ENCODE measurements around the gene SPP1. TPM values are rescaled to one million over a fixed set of nuclear protein-coding genes. Genes with fewer than 3 reads are reported as not detected.

SPP1 gene
- total RNA-seq, 1 donor from 2014 or later = 13.5 TPM

- TF ChIP-seq, protein P1, sequence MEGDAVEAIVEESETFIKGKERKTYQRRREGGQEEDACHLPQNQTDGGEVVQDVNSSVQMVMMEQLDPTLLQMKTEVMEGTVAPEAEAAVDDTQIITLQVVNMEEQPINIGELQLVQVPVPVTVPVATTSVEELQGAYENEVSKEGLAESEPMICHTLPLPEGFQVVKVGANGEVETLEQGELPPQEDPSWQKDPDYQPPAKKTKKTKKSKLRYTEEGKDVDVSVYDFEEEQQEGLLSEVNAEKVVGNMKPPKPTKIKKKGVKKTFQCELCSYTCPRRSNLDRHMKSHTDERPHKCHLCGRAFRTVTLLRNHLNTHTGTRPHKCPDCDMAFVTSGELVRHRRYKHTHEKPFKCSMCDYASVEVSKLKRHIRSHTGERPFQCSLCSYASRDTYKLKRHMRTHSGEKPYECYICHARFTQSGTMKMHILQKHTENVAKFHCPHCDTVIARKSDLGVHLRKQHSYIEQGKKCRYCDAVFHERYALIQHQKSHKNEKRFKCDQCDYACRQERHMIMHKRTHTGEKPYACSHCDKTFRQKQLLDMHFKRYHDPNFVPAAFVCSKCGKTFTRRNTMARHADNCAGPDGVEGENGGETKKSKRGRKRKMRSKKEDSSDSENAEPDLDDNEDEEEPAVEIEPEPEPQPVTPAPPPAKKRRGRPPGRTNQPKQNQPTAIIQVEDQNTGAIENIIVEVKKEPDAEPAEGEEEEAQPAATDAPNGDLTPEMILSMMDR (IDR thresholded peaks at IDR 0.05) = no peak
- DNase-seq (ENCODE audit: low spot score) = no peak
- Mint-ChIP-seq H3K9me3 (ENCODE audit: low read depth) (no peaks in the 10 kb centered on the region), H3K36me3 (ENCODE audit: low read depth) (no peaks in the 10 kb centered on the region), H3K27me3 (ENCODE audit: low read depth) (no peaks in the 10 kb centered on the region), H3K4me1 (ENCODE audit: low read depth) (peaks cover 76% of the 10 kb centered on the region), H3K27ac (ENCODE audit: unreplicated experiment) (peak within 1 kb of the TSS; percentile 84), H3K4me3 (ENCODE audit: unreplicated experiment) (peak within 1 kb of the TSS; percentile 81)
Measured at GRCh38 chr4:88007304-88008121, 32.0 kb downstream of the SPP1 start, which contains the start of gene PKD2. PKD2 (plus strand) TSS chr4:88007635; CDS start chr4:88007734, 99 bp downstream.

DNA sequence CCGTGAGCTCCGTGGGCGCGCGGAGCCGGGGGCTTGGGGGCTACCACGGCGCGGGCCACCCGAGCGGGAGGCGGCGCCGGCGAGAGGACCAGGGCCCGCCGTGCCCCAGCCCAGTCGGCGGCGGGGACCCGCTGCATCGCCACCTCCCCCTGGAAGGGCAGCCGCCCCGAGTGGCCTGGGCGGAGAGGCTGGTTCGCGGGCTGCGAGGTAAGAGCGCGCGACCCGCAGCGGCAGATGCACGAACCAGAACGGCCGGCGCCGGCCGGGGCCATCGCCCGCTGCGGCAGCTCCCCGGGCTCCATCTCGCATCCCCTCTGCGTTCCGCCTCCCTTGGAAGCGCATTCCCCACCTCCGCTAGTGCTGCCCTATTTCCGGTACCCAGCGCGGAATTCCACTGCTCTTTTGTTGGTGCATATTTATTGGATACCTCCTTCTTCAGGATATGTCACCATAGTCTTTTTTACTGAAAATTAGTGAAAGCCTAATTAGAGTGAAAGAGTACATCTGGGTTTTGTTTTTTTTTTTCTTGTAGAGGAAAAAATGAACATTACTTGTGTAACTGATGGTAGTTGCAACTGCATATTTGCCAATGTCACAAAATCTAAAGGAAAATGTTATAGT, 32.7 kb downstream of the SPP1 start:
- Mint-ChIP-seq H3K27ac (ENCODE audit: unreplicated experiment) (peak overlapping the region; percentile 84), H3K36me3 (ENCODE audit: low read depth) (no peaks in the 10 kb centered on the region), H3K27me3 (ENCODE audit: low read depth) (no peaks in the 10 kb centered on the region), H3K9me3 (ENCODE audit: low read depth) (no peaks in the 10 kb centered on the region), H3K4me3 (ENCODE audit: unreplicated experiment) (peak overlapping the region; percentile 81), H3K4me1 (ENCODE audit: low read depth) (peaks cover 76% of the 10 kb centered on the region)
- no peak for DNase-seq (ENCODE audit: low spot score)
- TF ChIP-seq, protein P1 (IDR thresholded peaks at IDR 0.05) = no peak

DNA sequence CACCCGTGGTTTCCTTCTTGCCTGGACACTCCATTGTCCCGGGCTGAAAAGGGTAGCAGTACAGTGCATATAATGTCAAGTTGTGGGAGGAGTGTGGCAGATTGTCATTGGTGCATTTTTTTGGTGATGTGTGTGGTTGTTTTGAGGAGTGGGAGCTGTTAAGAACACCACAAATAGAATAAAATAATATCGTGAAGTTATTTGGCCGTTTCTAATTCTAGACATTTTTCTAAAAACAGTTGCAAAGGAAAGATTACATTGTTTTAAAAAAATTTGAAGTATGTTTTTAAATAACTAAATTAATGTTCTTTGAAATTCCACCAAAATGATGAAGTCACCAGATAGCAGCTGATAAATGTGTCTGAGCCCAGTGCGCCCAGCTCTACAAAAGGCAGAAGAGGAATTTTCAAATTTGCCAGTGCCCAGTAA, 33.2 kb downstream of the SPP1 start:
- TF ChIP-seq, protein P1 (IDR thresholded peaks at IDR 0.05) = no peak
- no peaks in the 10 kb centered on the region for H3K27me3 Mint-ChIP-seq (ENCODE audit: low read depth)
- no peak for DNase-seq (ENCODE audit: low spot score)

DNA sequence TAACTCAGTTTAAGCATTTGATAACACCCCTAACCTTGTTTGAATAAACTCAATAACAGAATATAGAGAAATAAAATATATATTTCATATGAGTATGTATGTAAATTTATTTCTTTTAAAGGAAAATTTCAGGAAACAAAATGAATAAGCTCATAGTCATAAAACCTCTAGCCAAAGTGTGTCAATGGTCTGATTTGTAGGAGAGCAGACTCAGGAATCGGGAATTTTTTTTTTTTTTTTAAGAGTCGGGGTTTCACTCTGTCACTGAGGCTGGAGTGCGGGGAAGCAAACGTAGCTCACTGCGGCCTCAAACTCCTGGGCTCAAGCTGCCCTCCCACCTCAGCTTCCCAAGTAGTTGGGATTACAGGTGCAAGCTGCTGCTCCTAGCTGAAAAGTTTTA, 34.4 kb downstream of the SPP1 start:
- H3K9me3 Mint-ChIP-seq (ENCODE audit: low read depth) = no peaks in the 10 kb centered on the region
- H3K36me3 Mint-ChIP-seq (ENCODE audit: low read depth) = no peaks in the 10 kb centered on the region
- no peak overlapping the region for H3K4me3 Mint-ChIP-seq (ENCODE audit: unreplicated experiment)
- TF ChIP-seq, protein P1 (IDR thresholded peaks at IDR 0.05) = no peak
- no peaks in the 10 kb centered on the region for H3K27me3 Mint-ChIP-seq (ENCODE audit: low read depth)
- H3K4me1 Mint-ChIP-seq (ENCODE audit: low read depth) = peaks cover 81% of the 10 kb centered on the region
- H3K27ac Mint-ChIP-seq (ENCODE audit: unreplicated experiment) = no peak overlapping the region
- DNase-seq (ENCODE audit: low spot score) = no peak

More for the DNA sequence above, 33.2 kb downstream of the SPP1 start:
- peak overlapping the region; percentile 81 for H3K4me3 Mint-ChIP-seq (ENCODE audit: unreplicated experiment)
- H3K9me3 Mint-ChIP-seq (ENCODE audit: low read depth) = no peaks in the 10 kb centered on the region
- H3K27ac Mint-ChIP-seq (ENCODE audit: unreplicated experiment) = peak overlapping the region; percentile 84
- peaks cover 76% of the 10 kb centered on the region for H3K4me1 Mint-ChIP-seq (ENCODE audit: low read depth)
- no peaks in the 10 kb centered on the region for H3K36me3 Mint-ChIP-seq (ENCODE audit: low read depth)

- no peaks in the 10 kb centered on the region for H3K9me3 Mint-ChIP-seq (ENCODE audit: low read depth)
- TF ChIP-seq, protein P1 (IDR thresholded peaks at IDR 0.05) = no peak
- H3K4me1 Mint-ChIP-seq (ENCODE audit: low read depth) = peaks cover 81% of the 10 kb centered on the region
- no peak for DNase-seq (ENCODE audit: low spot score)
- no peaks in the 10 kb centered on the region for H3K27me3 Mint-ChIP-seq (ENCODE audit: low read depth)
- H3K27ac Mint-ChIP-seq (ENCODE audit: unreplicated experiment) = peak overlapping the region; percentile 85
- H3K36me3 Mint-ChIP-seq (ENCODE audit: low read depth) = no peaks in the 10 kb centered on the region
- peak overlapping the region; percentile 44 for H3K4me3 Mint-ChIP-seq (ENCODE audit: unreplicated experiment)
Measured at GRCh38 chr4:88010966-88011365, 35.5 kb downstream of the SPP1 start.

Data from chondrocyte (in vitro differentiated cells).